Activated gamma-delta T cell (primary cell): ENCODE measurements around the gene MEIOB.
"Not testable (repeated sequence)": the region's sequence is repeated elsewhere in the genome, so short reads cannot be mapped to it uniquely, and the experiment has no call there.

ENCODE experiments used
- DNase-seq: peaks from one replicate; lab custom pipeline; 2025; lab: John Stamatoyannopoulos, UW
- total RNA-seq, 2 donors: gene quantifications; one replicate each; lab custom pipeline; 2026; lab: John Stamatoyannopoulos, UW

Gene MEIOB, protein sequence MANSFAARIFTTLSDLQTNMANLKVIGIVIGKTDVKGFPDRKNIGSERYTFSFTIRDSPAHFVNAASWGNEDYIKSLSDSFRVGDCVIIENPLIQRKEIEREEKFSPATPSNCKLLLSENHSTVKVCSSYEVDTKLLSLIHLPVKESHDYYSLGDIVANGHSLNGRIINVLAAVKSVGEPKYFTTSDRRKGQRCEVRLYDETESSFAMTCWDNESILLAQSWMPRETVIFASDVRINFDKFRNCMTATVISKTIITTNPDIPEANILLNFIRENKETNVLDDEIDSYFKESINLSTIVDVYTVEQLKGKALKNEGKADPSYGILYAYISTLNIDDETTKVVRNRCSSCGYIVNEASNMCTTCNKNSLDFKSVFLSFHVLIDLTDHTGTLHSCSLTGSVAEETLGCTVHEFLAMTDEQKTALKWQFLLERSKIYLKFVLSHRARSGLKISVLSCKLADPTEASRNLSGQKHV
- total RNA-seq: 0 reads per million in 2 donors

DNA sequence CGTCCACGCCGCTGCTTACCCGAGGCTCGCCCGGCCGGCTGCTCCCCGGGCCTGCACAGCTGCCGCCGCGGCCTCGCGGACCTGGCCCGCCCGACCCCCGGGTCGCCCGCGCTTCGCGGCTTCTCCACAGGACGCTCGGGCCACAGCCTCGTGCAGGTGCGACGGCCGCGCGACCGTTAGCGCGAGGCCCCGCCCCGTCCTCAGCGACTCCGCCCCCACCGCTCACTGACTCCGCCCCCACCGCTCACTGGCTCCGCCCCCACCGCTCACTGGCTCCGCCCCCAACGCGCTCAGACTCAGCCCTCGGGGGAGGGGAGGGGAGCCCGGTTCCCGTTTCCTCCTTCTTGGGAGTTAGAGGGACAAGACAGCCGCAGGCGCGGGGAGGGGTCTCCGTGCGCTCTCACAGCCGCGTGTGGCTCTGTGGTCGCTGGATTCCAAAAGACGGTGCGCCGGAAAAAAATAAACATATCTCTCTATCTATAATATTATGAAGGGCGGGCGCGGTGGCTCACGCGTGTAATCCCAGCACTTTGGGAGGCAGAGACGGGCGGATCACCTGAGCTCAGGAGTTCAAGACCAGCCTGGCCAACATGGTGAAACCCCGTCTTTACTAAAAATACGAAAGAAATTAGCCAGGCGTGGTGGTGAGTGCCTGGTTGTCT lies at the start of gene MEIOB:
TSS of gene MEIOB (minus strand) at position 191 of the 662 bp plus-strand sequence. CDS start 3,989 bp downstream, outside the sequence.
- no peak for DNase-seq

- DNase-seq: no peak
Observed at GRCh38 chr16:1920727-1921171, 48.8 kb upstream of the MEIOB start.

GRCh38 chr16:1920122-1920521 lies 48.2 kb upstream of the MEIOB start:
- not testable (repeated sequence) for DNase-seq

GRCh38 chr16:1919327-1919998 lies 47.5 kb upstream of the MEIOB start:
- no peak for DNase-seq

DNA sequence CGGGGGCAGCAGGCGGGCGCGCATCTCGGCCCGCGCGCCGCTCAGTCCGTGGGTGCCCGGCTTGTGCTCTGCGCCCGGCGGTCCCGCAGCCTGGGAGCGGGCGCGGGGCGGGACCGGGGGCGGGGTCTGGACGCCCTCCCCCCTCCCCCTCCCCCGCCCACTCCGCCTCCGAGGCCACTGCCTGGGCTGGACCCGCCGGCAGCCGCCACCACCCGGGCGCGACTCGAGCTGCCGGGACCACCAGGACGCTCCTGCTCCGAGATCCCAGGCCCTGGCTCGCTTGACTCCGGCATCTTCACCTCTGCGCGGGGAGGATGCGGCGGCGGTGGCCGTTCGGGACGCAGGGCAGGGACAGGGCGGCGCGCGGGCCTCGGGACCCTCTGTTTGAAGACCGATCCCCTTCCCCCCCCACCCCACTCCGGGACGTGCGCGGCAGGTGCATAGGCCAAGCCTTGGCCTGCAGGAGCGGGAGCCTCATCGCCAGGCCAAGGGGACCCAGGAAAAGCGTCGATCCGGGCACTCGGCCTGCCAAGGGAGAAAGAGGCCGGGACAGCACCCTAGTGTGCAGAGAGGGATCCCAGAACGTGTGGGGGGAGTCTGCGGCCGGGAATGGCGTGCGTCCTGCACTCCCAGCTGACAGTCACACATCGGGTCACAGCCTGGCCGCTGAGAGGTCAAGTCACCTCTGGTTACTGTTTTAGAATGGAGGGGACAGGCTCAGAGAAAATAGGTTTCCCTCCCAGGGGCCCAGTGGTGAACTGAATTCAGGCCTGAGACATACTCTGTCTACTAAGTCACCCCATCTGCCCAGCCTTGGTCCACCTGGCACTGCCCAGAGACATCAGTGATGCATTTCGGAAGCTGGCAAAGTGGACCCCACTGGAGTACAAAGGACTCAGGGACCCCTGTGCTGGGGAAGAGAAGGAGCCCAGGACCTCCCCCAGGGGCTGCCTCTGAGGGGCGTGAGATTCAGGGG lies 46.7 kb upstream of the MEIOB start, which contains the start of gene HS3ST6:
TSS of gene HS3ST6 (minus strand) at position 65 of the 976 bp plus-strand sequence. CDS start 92 bp downstream, outside the sequence.
- no peak for DNase-seq

- no peak for DNase-seq
Observed at GRCh38 chr16:1917665-1918350, 45.8 kb upstream of the MEIOB start.

- no peak for DNase-seq
Observed at GRCh38 chr16:1917056-1917664, 45.2 kb upstream of the MEIOB start.

DNA sequence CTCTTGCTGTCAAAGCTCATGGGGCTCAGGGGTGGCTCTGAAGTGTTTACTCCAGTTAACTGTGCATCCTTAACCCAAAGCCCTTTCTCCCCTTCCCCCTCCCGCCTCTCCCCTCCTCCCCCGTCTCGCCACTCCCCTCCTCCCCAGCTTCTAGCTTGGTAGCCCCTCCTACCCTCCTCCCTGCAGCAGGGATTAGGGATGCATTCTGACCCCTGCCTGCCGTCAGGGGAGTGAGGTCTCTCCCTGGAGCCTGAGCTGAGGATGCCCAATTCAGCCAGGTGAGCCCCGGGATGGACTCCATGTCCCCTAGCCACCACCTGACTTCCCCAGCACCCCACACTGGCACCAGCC lies 44.7 kb upstream of the MEIOB start:
- DNase-seq: no peak

GRCh38 chr16:1915732-1916639 lies 44.0 kb upstream of the MEIOB start:
- no peak for DNase-seq

DNA sequence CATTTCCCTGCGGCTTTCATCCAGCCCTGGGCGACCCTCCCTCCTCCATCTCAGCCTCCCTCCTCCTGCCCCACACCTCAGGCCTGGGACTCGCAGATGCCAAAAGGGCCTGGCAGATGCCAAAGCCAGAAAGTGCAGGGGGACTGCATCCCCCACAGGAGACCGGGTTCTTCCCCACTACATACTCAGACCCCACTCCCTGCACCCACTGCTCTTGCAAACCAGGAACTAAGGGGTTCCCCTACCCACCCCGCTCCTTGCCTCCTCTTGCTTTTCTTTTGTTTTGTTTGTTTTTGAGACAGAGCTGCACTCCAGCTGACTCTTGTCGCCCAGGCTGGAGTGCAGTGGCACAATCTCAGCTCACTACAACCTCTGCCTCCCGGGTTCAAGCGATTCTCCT lies 43.0 kb upstream of the MEIOB start:
- DNase-seq: no peak

GRCh38 chr16:1914084-1914608 lies 42.2 kb upstream of the MEIOB start:
- DNase-seq: no peak

DNA sequence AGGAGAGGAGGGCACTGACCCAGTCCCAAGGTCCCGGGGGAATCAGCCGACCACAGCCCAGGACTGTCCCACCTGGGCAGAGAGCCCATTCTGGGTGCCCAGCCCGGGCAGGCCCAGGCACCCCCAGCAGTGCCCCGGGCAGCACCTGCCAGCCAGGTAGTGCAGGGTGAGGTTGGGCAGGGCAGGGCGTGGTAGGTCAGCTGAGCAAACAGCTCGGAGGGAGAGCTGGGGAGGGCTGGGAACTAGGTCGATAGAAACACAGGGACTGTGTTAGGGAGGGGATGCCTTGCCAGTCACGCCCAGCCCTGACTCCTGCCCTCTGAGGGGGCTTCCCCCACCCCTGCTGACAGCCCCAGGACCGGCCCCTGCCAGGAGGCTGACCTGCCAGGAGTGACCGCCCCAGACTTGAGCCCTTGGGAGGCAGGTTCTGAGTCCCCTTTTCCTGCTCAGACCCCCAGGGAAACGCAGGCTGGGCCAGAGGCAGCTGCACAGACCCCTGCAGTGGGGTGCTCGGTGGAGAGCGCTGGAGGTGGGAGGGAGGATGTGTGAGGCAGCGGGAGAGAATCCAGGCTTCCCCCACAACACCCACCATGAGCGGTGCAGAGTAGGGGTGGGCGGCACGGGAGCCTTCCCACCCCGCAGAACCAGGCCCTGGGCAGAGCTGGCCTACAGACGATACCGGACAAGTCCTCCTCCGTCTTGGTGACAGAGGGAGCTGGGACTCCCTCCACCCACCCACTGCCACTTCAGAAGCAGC lies 41.5 kb upstream of the MEIOB start:
- no peak for DNase-seq

DNA sequence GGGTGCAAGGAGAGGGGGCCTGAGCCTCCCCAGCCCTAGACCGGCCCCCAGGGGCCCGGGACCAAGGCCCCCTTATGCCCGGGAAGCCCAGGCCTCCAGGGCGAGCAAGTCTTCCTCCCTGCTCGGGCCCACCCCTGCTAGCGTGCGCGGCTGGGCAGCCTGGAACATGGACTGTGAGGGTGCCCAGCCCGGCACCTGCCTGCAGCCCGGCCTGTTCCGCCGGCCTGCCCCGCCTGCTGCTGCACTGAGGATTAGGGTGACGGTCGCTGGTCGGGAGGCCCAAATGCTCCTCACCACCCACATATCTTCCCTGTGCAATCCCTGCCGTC lies 40.2 kb upstream of the MEIOB start:
- DNase-seq: no peak

GRCh38 chr16:1911467-1912214 lies 39.7 kb upstream of the MEIOB start:
- no peak for DNase-seq

DNA sequence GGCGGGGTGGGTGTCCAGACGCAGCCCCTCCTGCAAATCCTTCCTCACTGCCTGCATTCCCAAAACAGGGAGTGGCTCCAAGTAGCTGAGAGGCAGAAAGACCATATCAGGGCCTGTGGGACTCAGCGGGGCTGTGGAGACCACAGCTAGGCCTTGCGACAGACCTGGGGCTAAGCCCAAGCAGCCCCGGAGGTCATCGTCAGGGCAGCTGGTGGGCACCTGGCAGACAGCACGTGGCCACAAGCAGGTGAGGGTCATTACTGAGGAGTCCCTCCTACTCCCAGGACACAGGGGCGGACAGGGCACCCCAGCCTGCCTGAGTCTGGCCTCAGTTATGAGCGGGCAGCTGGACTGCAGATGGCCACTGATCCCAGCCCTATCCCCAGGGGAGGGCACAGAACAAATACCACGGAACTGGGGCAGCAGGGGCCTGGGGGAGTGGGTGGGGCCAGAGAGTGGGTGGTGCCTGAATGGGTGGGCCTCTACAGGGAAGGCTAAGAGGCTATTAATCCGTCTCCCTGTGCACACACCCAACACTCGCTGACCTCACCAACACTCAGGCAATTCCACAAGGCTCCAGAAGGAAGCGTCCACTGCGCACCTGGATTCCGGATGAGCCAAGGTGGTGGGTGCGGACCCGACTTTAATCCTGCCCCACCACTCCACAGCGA lies 37.7 kb upstream of the MEIOB start:
- no peak for DNase-seq

DNA sequence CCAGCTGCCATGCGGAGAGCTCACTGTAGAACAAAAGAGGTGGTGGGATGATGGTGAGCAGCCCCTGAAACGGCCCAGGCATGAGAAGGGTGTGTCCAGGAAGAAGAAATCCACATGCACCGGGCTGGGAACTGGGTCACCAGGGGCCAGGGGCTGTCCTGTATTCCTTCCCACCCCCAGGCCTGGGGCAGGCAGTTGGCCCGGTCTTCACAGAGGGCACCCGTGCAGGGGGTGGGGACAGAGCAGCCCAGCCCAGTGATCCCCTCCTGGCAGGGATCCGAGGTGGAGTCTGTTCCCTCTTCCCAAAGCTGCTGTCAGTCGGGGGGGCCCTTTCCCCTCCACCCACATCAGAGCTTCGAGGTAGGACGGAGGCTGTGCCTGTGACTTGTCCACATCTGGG lies 37.0 kb upstream of the MEIOB start:
- no peak for DNase-seq

- no peak for DNase-seq
Observed at GRCh38 chr16:1908184-1908583, 36.2 kb upstream of the MEIOB start.
